HUES6 (cell line): ENCODE results near the gene COL3A1.

Experiments used
- H3K27ac ChIP-seq: 2 replicates; pipeline ENCODE4 v1.7.0; 2013; ENCODE audit warnings: low read depth, mild to moderate bottlenecking, low read length, inconsistent platforms
- H3K27me3 ChIP-seq: 2 replicates; pipeline ENCODE4 v1.6.1; 2013; ENCODE audit warnings: low read length; ENCODE audit not compliant: control insufficient read depth, insufficient read depth
- H3K36me3 ChIP-seq: 2 replicates; pipeline ENCODE4 v1.6.1; 2013; ENCODE audit warnings: low read length; ENCODE audit not compliant: control insufficient read depth, insufficient read depth
- H3K4me1 ChIP-seq: 2 replicates; pipeline ENCODE4 v1.6.1; 2013; ENCODE audit warnings: low read length; ENCODE audit not compliant: control insufficient read depth, insufficient read depth
- H3K4me3 ChIP-seq: 2 replicates; pipeline ENCODE4 v1.5.1; 2013; ENCODE audit warnings: low read depth, low read length
- H3K9ac ChIP-seq: one replicate; pipeline ENCODE4 v1.6.1; 2013; ENCODE audit warnings: mild to moderate bottlenecking, low read length
- H3K9me3 ChIP-seq: 2 replicates; pipeline ENCODE4 v1.6.1; 2013; ENCODE audit warnings: low read depth, low read length; ENCODE audit not compliant: control insufficient read depth, insufficient read depth

The COL3A1 gene

DNA sequence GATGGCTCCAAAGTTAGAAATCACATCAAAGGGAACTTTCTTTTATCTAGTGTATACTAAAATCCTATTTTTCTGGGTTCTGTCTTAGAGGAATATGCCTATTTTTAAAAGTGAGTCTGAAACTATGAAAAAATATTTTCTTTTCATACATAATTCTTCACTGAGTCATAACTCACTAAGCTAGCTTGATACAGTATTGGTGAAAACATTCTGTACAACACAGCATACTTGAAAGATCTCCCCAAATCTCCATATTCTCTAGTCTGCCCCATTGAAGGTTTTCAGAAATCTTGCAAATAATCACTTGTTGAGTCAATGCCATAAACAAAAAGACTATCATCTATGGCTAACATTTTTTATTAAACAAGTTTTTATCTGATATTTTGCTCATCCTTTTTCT, 44.5 kb downstream of the COL3A1 start:
- H3K9me3 ChIP-seq, result no peaks in the 10 kb centered on the region
- no peaks in the 10 kb centered on the region for H3K27me3 ChIP-seq
- H3K4me3 ChIP-seq, result no peak overlapping the region
- H3K4me1 ChIP-seq, result peaks cover 8% of the 10 kb centered on the region
- H3K36me3 ChIP-seq, result no peaks in the 10 kb centered on the region
- H3K9ac ChIP-seq, result no peak overlapping the region
- no peak overlapping the region for H3K27ac ChIP-seq

- Histone ChIP-seq H3K9ac (no peak overlapping the region), H3K27ac (no peak overlapping the region), H3K4me1 (peaks cover 3% of the 10 kb centered on the region), H3K9me3 (no peaks in the 10 kb centered on the region), H3K4me3 (no peak overlapping the region), H3K36me3 (no peaks in the 10 kb centered on the region), H3K27me3 (no peaks in the 10 kb centered on the region)
Observed at GRCh38 chr2:189020179-189020578, 46.0 kb downstream of the COL3A1 start.

DNA sequence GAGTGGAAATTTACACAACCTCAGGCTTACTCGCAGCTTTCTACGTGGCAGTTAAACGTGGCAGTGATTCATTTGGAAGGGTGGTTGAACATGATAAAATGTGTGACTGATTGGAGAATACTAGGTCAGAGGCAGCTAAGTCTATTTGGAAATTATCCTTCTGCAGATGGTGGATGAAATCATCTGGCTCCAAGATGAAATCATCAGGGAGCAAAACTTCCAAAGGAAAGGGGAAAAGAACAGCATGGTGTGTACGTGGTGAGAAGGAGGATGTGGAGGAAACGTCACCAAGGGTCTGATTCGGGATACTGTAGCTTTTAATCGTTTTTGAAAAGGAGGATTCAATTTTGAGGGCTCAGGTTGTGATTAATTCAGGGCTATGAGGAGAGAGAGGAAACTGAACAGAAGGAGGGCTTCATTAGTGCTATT, 47.9 kb downstream of the COL3A1 start:
- Histone ChIP-seq H3K36me3 (no peaks in the 10 kb centered on the region), H3K4me3 (no peak overlapping the region), H3K9ac (no peak overlapping the region)

DNA sequence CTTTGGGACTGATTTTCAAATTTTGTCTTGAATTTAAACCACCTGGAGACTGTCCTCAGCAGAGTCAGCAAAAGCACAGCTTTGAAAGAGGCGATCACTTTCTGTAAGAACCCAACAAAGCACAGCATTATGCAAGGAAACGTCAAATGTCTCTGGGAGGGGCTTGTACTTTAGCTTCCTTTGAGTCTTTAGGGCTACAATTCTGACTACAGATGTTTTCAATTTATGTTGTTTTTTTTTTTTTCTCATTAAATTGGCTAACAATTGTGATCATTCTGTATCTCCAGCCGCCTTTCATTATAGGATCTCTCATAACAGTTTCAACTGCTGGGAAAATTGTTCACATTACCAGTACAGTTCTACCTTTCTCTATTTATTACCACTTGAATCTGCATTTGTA, 48.3 kb downstream of the COL3A1 start:
- no peak overlapping the region for H3K4me3 ChIP-seq
- no peaks in the 10 kb centered on the region for H3K36me3 ChIP-seq
- no peak overlapping the region for H3K27ac ChIP-seq
- H3K9me3 ChIP-seq, result no peaks in the 10 kb centered on the region
- no peaks in the 10 kb centered on the region for H3K27me3 ChIP-seq
- 0 out of 2 replicates have a peak, but pooled peaks cover 3% of the 10 kb centered on the region for H3K4me1 ChIP-seq
- H3K9ac ChIP-seq, result no peak overlapping the region

More for the DNA sequence above, 47.9 kb downstream of the COL3A1 start:
- no peak overlapping the region for H3K27ac ChIP-seq
- H3K4me1 ChIP-seq, result 0 out of 2 replicates have a peak, but pooled peaks cover 3% of the 10 kb centered on the region
- H3K9me3 ChIP-seq, result no peaks in the 10 kb centered on the region
- no peaks in the 10 kb centered on the region for H3K27me3 ChIP-seq

GRCh38 chr2:189024901-189025618, 50.9 kb downstream of the COL3A1 start:
- Histone ChIP-seq H3K27ac (no peak overlapping the region), H3K9ac (no peak overlapping the region), H3K4me1 (0 out of 2 replicates have a peak, but pooled peaks cover 3% of the 10 kb centered on the region), H3K36me3 (no peaks in the 10 kb centered on the region), H3K4me3 (no peak overlapping the region), H3K27me3 (no peaks in the 10 kb centered on the region), H3K9me3 (no peaks in the 10 kb centered on the region)

DNA sequence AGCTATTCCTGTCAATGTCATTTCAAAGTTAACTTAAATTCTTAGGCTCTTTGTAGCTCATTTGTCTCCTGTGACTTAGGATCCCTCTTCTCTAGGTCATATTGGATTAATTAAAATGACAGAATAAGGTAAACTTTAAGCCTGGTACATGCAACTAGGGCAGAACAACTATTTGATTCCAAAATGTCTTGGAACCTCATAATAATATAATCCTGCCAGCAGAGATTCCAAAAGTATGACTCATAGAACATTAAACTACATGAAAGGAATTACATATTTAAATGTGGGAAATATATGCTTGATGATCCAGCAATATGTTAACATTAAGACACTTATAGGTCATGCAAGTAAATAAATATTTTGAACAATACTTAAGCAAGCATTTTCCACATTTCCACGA, 63.3 kb downstream of the COL3A1 start:
- Histone ChIP-seq H3K4me1 (no peaks in the 10 kb centered on the region), H3K27ac (no peak overlapping the region), H3K9ac (no peak overlapping the region), H3K36me3 (peaks cover 39% of the 10 kb centered on the region), H3K27me3 (no peaks in the 10 kb centered on the region), H3K4me3 (no peak overlapping the region), H3K9me3 (no peaks in the 10 kb centered on the region)

DNA sequence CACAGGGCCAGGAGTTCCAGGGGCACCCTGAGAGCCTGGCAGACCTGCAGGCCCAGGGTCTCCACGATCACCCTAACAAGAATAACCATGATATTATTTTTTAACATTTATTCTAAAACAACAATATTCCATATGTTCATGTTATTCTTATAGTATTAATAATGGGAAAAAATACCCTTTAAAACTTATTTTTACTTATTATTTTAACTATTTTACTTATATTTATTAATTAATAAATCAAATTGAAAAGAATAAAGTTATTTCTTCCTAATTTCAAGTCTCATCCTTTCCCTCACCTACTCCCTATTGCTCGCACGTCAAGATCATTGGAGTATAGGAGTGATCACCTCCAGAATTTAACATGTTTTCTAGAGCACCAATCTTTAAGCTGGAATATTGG, 71.7 kb downstream of the COL3A1 start:
- Histone ChIP-seq H3K9me3 (no peaks in the 10 kb centered on the region), H3K27me3 (no peaks in the 10 kb centered on the region), H3K4me1 (no peaks in the 10 kb centered on the region), H3K27ac (no peak overlapping the region), H3K9ac (no peak overlapping the region), H3K36me3 (peaks cover 31% of the 10 kb centered on the region; the same call in 1 of the 2 replicates), H3K4me3 (no peak overlapping the region)

- no peak overlapping the region for H3K9ac ChIP-seq
- H3K4me1 ChIP-seq, result no peaks in the 10 kb centered on the region
- no peaks in the 10 kb centered on the region for H3K9me3 ChIP-seq
- H3K27me3 ChIP-seq, result no peaks in the 10 kb centered on the region
- H3K36me3 ChIP-seq, result peaks cover 30% of the 10 kb centered on the region
- H3K27ac ChIP-seq, result no peak overlapping the region
- H3K4me3 ChIP-seq, result no peak overlapping the region
Observed at GRCh38 chr2:189046320-189046719, 72.1 kb downstream of the COL3A1 start.

- Histone ChIP-seq H3K27me3 (no peaks in the 10 kb centered on the region), H3K9ac (no peak overlapping the region), H3K27ac (no peak overlapping the region), H3K36me3 (peaks cover 30% of the 10 kb centered on the region), H3K4me1 (no peaks in the 10 kb centered on the region), H3K4me3 (no peak overlapping the region), H3K9me3 (no peaks in the 10 kb centered on the region)
Observed at GRCh38 chr2:189047171-189047888, 73.2 kb downstream of the COL3A1 start.

GRCh38 chr2:189048189-189048588, 74.0 kb downstream of the COL3A1 start:
- H3K4me1 ChIP-seq, result no peaks in the 10 kb centered on the region
- no peak overlapping the region for H3K27ac ChIP-seq
- H3K27me3 ChIP-seq, result no peaks in the 10 kb centered on the region
- no peaks in the 10 kb centered on the region for H3K9me3 ChIP-seq
- H3K4me3 ChIP-seq, result no peak overlapping the region
- no peak overlapping the region for H3K9ac ChIP-seq
- H3K36me3 ChIP-seq, result peaks cover 29% of the 10 kb centered on the region

- no peaks in the 10 kb centered on the region for H3K4me1 ChIP-seq
- peaks cover 33% of the 10 kb centered on the region for H3K36me3 ChIP-seq
- H3K27me3 ChIP-seq, result no peaks in the 10 kb centered on the region
- no peak overlapping the region for H3K27ac ChIP-seq
- no peak overlapping the region for H3K4me3 ChIP-seq
- no peaks in the 10 kb centered on the region for H3K9me3 ChIP-seq
- no peak overlapping the region for H3K9ac ChIP-seq
Observed at GRCh38 chr2:189049709-189050164, 75.6 kb downstream of the COL3A1 start.
